Retinal pigment epithelial cell (primary cell): ENCODE measurements around the gene PRLH.

Experiments used
- DNase-seq: peaks from one replicate; pipeline ENCODE4 v3.0.0-alpha.2; 2010; ENCODE audit warnings: low read depth
- H3K4me3 ChIP-seq: 2 replicates; pipeline ENCODE4 v1.5.1; 2011; ENCODE audit warnings: mild to moderate bottlenecking, low read length, control low read depth, moderate library complexity
- CTCF ChIP-seq: conservative IDR thresholded peaks from 2 replicates; pipeline ENCODE4 v1.5.1; 2011; ENCODE audit warnings: low read depth, low read length, control low read depth, inconsistent platforms

PRLH gene

GRCh38 chr2:237581751-237582746 lies 15.7 kb downstream of the PRLH start:
- no peak for DNase-seq
- peak overlapping the region; percentile 9 for H3K4me3 ChIP-seq
- peak; percentile 51 for TF ChIP-seq CTCF

GRCh38 chr2:237583385-237584295 lies 17.3 kb downstream of the PRLH start:
- no peak for DNase-seq
- TF ChIP-seq CTCF = no peak
- H3K4me3 ChIP-seq = no peak overlapping the region

- no peak for DNase-seq
- H3K4me3 ChIP-seq = no peak overlapping the region
- no peak for TF ChIP-seq CTCF
These were observed 19.3 kb downstream of the PRLH start for GRCh38 chr2:237585590-237586221.

- no peak for DNase-seq
- H3K4me3 ChIP-seq = no peak overlapping the region
- TF ChIP-seq CTCF = no peak
These were observed 21.8 kb downstream of the PRLH start for GRCh38 chr2:237588044-237588696.

- TF ChIP-seq CTCF = no peak
- no peak for DNase-seq
- peak within 1 kb of the TSS; percentile 11 for H3K4me3 ChIP-seq
These were observed 24.1 kb downstream of the PRLH start, which contains the start of gene RAB17 for GRCh38 chr2:237590272-237591140. Gene RAB17, minus strand, starts transcription at chr2:237590734. Its CDS starts 4,580 bp downstream, at chr2:237586154.
